Caco-2 (cell line): ENCODE results near the gene SOS1. TPM values are rescaled to one million over a fixed set of nuclear protein-coding genes. Genes with fewer than 3 reads are reported as not detected.
"Not testable (repeated sequence)": the region's sequence is repeated elsewhere in the genome, so short reads cannot be mapped to it uniquely, and the experiment has no call there.

ENCODE experiments used
- BruUV-seq: library from RNA; stranded (reverse); fragments of 400-500 nt; replicated peaks from 2 replicates; lab custom pipeline; 2021; lab: Mats Ljungman, UMichigan
- CTCF ChIA-PET: fragments of 300-600 bp; sonication (Branson Sonifier 250); formaldehyde crosslinking; loops from one replicate; lab custom pipeline; 2022; ENCODE audit warnings: antibody characterized with exemption; lab: Charles Lee
- POLR2A ChIA-PET: fragments of 300-600 bp; sonication (Branson Sonifier 250); formaldehyde crosslinking; loops from one replicate; lab custom pipeline; 2022; ENCODE audit warnings: antibody characterized with exemption; lab: Charles Lee
- DNase-seq, 2 experiments: peaks; one replicate each; pipeline versions ENCODE4 v3.0.0 to v3.0.0-alpha.2; 2020 to 2022
- H3K27me3 ChIP-seq: replicated peaks from 2 replicates; pipeline ENCODE4 v1.6.0; 2011; ENCODE audit warnings: low read length; ENCODE audit not compliant: control insufficient read depth, insufficient read depth
- H3K36me3 ChIP-seq: 2 replicates; pipeline ENCODE4 v1.5.1; 2011; ENCODE audit warnings: low read length; ENCODE audit not compliant: control insufficient read depth, insufficient read depth
- H3K4me1 ChIP-seq: fragments of 250-450 bp; sonication (Bioruptor Pico); 2 replicates; pipeline ENCODE4 v1.5.1; 2020; ENCODE audit warnings: mild to moderate bottlenecking
- H3K4me3 ChIP-seq: 2 replicates; pipeline ENCODE4 v1.5.1; 2011; ENCODE audit warnings: low read depth, mild to moderate bottlenecking, control low read depth, low read length
- H3K9me3 ChIP-seq: fragments of 250-450 bp; sonication (Bioruptor Pico); 2 replicates; pipeline ENCODE4 v1.5.1; 2020; ENCODE audit warnings: mild to moderate bottlenecking, moderate library complexity
- H3K27ac Mint-ChIP-seq: one replicate; pipeline ENCODE4 v1.8.0; 2022; ENCODE audit warnings: mixed read lengths; ENCODE audit not compliant: unreplicated experiment
- H3K27me3 Mint-ChIP-seq: one replicate; pipeline ENCODE4 v1.8.0; 2022; ENCODE audit warnings: mixed read lengths; ENCODE audit not compliant: insufficient read depth, unreplicated experiment
- H3K36me3 Mint-ChIP-seq: one replicate; pipeline ENCODE4 v1.8.0; 2022; ENCODE audit warnings: mild to moderate bottlenecking, mixed read lengths; ENCODE audit not compliant: insufficient read depth, unreplicated experiment
- H3K4me1 Mint-ChIP-seq: one replicate; pipeline ENCODE4 v1.8.0; 2022; ENCODE audit warnings: low read depth, mixed read lengths; ENCODE audit not compliant: unreplicated experiment
- H3K4me3 Mint-ChIP-seq: one replicate; pipeline ENCODE4 v1.8.0; 2022; ENCODE audit warnings: mild to moderate bottlenecking, moderate library complexity, mixed read lengths; ENCODE audit not compliant: unreplicated experiment
- H3K9me3 Mint-ChIP-seq: one replicate; pipeline ENCODE4 v1.8.0; 2022; ENCODE audit warnings: mixed read lengths; ENCODE audit not compliant: unreplicated experiment
- CTCF ChIP-seq, 2 experiments: fragments of 200-600 bp in 1 of 2; IDR thresholded peaks; 1 replicate in 1 of 2; 2 replicates in 1 of 2; pipeline versions ENCODE4 v1.5.1 to v1.8.0; 2011 to 2022; ENCODE audit warnings: antibody characterized with exemption in 1 of 2, control low read depth in 1 of 2, inconsistent platforms in 1 of 2, low read depth in 1 of 2, low read length in 1 of 2, mild to moderate bottlenecking in 1 of 2, moderate library complexity in 1 of 2; ENCODE audit not compliant: insufficient read depth in 1 of 2, severe bottlenecking in 1 of 2, unreplicated experiment in 1 of 2
- intact Hi-C: fragments of 100-400 bp; cut with micrococcal nuclease; formaldehyde crosslinking; loops from one replicate; pipeline ENCODE4 v1.10.0; 2022; ENCODE audit not compliant: unreplicated experiment
- total RNA-seq: library from RNA; stranded (reverse); gene quantifications from 2 replicates; pipeline ENCODE4 v1.2.3, GENCODE V29; 2022

Gene SOS1
- total RNA-seq, 1 experiment from 2014 or later = 49.7 TPM

GRCh38 chr2:39058101-39058500, 62.8 kb downstream of the SOS1 start:
- Histone ChIP-seq H3K4me1 (no peaks in the 10 kb centered on the region), H3K27me3 (no peaks in the 10 kb centered on the region), H3K9me3 (no peaks in the 10 kb centered on the region), H3K36me3 (no peaks in the 10 kb centered on the region), H3K4me3 (no peak overlapping the region)
- ChIA-PET CTCF (interaction anchor here (2.4 kb wide), 1 partner anchor 170 kb away, joined by 11 read pairs; no protein-coding TSS in a partner anchor), POLR2A (no interaction called here)
- H3K27me3 Mint-ChIP-seq = no peaks in the 10 kb centered on the region
- no TSS peak for BruUV-seq
- H3K4me3 Mint-ChIP-seq = no peak overlapping the region
- intact Hi-C loops = loop anchor here (2.0 kb wide), 1 partner anchor 61 kb away; no protein-coding TSS in a partner anchor
- no peak for DNase-seq
- H3K9me3 Mint-ChIP-seq = no peaks in the 10 kb centered on the region
- TF ChIP-seq CTCF (IDR thresholded peaks at IDR 0.05; ENCODE audit: insufficient read depth in 1 of 2, low read depth in 1 of 2, low read length in 1 of 2, severe bottlenecking in 1 of 2, unreplicated experiment in 1 of 2) = no peak
- no peak overlapping the region for H3K27ac Mint-ChIP-seq
- peaks cover 6% of the 10 kb centered on the region for H3K4me1 Mint-ChIP-seq
- H3K36me3 Mint-ChIP-seq = peaks cover 23% of the 10 kb centered on the region

DNA sequence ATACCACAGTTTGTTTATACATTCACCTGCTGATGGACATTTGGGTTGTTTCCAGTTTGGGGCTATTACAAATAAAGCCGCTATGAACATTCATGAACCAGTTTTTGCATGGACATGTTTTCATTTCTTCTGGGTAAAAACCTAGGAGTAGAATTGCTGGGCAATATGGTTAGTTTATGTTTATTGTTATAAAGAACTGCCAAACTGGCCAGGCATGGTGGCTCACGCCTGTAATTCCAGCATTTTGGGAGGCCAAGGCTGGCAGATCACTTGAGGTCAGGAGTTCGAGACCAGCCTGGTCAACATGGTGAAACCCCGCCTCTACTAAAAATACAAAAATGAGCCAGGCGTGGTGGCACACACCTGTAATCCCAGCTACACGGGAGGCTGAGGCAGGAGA, 68.2 kb downstream of the SOS1 start:
- H3K9me3 Mint-ChIP-seq, intact Hi-C loops, H3K4me3 ChIP-seq, H3K27me3 ChIP-seq, DNase-seq, CTCF ChIA-PET, POLR2A ChIA-PET, BruUV-seq, H3K4me1 ChIP-seq, H3K4me3 Mint-ChIP-seq, H3K9me3 ChIP-seq, H3K27ac Mint-ChIP-seq, H3K4me1 Mint-ChIP-seq, H3K27me3 Mint-ChIP-seq, H3K36me3 ChIP-seq: not testable (repeated sequence)
- peaks cover 62% of the 10 kb centered on the region for H3K36me3 Mint-ChIP-seq

- Mint-ChIP-seq H3K36me3 (peaks cover 66% of the 10 kb centered on the region), H3K27me3 (no peaks in the 10 kb centered on the region), H3K4me1 (no peaks in the 10 kb centered on the region), H3K27ac (no peak overlapping the region), H3K9me3 (no peaks in the 10 kb centered on the region), H3K4me3 (no peak overlapping the region)
- no peaks in the 10 kb centered on the region for H3K9me3 ChIP-seq
- TF ChIP-seq CTCF (IDR thresholded peaks at IDR 0.05; ENCODE audit: insufficient read depth in 1 of 2, low read depth in 1 of 2, low read length in 1 of 2, severe bottlenecking in 1 of 2, unreplicated experiment in 1 of 2) = no peak
- H3K27me3 ChIP-seq = no peaks in the 10 kb centered on the region
- no peaks in the 10 kb centered on the region for H3K4me1 ChIP-seq
- DNase-seq = no peak
- ChIA-PET POLR2A (no interaction called here), CTCF (no interaction called here)
- H3K36me3 ChIP-seq = no peaks in the 10 kb centered on the region; the same call in 1 of the 2 replicates
- BruUV-seq = no TSS peak
- intact Hi-C loops = no loop called here
- H3K4me3 ChIP-seq = no peak overlapping the region
Observed at GRCh38 chr2:39050109-39050508, 70.7 kb downstream of the SOS1 start.

GRCh38 chr2:39039072-39039471, 81.8 kb downstream of the SOS1 start:
- DNase-seq = no peak
- no peak overlapping the region for H3K27ac Mint-ChIP-seq
- no peak overlapping the region for H3K4me3 Mint-ChIP-seq
- no peaks in the 10 kb centered on the region for H3K4me1 Mint-ChIP-seq
- intact Hi-C loops = no loop called here
- no peaks in the 10 kb centered on the region; the same call in 1 of the 2 replicates for H3K36me3 ChIP-seq
- H3K4me1 ChIP-seq = no peaks in the 10 kb centered on the region; the same call in 1 of the 2 replicates
- H3K27me3 ChIP-seq = no peaks in the 10 kb centered on the region
- ChIA-PET POLR2A (no interaction called here), CTCF (no interaction called here)
- no peak for TF ChIP-seq CTCF (IDR thresholded peaks at IDR 0.05; ENCODE audit: insufficient read depth in 1 of 2, low read depth in 1 of 2, low read length in 1 of 2, severe bottlenecking in 1 of 2, unreplicated experiment in 1 of 2)
- H3K36me3 Mint-ChIP-seq = peaks cover 31% of the 10 kb centered on the region
- H3K9me3 Mint-ChIP-seq = no peaks in the 10 kb centered on the region
- no peak overlapping the region for H3K4me3 ChIP-seq
- no peaks in the 10 kb centered on the region for H3K9me3 ChIP-seq
- BruUV-seq = TSS peak; percentile 5
- H3K27me3 Mint-ChIP-seq = no peaks in the 10 kb centered on the region
